ENCODE data around the gene PRKCE.

The PRKCE gene

DNA sequence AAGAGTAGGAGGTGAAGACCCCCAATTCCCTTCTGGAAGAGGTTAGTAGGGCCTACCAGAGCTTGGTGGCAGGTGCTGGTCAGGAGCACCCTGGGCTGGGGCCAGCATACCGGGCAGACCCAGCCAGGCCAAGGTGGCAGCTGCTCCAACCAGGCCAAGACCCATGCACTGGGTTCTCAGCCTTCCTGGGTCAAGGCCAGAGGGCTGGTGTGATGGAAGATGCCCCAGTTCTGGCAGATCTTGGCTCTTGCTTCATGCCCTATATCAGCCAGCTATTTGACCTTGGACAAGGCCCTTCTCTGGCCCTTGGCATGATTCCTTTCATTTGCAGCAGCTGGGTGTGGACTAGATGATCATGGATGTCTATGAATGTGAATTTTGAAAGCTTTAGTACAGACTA lies 57.7 kb downstream of the PRKCE start:
- Mint-ChIP-seq H3K4me1 (peaks cover 25% of the 10 kb centered on the region), H3K27me3 (ENCODE audit: low read depth) (no peaks in the 10 kb centered on the region), H3K9me3 (no peaks in the 10 kb centered on the region), H3K4me3 (no peak overlapping the region), H3K27ac (no peak overlapping the region), H3K36me3 (ENCODE audit: low read depth) (no peaks in the 10 kb centered on the region)
- TF ChIP-seq, protein P1, sequence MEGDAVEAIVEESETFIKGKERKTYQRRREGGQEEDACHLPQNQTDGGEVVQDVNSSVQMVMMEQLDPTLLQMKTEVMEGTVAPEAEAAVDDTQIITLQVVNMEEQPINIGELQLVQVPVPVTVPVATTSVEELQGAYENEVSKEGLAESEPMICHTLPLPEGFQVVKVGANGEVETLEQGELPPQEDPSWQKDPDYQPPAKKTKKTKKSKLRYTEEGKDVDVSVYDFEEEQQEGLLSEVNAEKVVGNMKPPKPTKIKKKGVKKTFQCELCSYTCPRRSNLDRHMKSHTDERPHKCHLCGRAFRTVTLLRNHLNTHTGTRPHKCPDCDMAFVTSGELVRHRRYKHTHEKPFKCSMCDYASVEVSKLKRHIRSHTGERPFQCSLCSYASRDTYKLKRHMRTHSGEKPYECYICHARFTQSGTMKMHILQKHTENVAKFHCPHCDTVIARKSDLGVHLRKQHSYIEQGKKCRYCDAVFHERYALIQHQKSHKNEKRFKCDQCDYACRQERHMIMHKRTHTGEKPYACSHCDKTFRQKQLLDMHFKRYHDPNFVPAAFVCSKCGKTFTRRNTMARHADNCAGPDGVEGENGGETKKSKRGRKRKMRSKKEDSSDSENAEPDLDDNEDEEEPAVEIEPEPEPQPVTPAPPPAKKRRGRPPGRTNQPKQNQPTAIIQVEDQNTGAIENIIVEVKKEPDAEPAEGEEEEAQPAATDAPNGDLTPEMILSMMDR (IDR thresholded peaks at IDR 0.05; ENCODE audit: unreplicated experiment in 3 of 3): no peak

GRCh38 chr2:45710468-45710867 lies 59.0 kb downstream of the PRKCE start:
- Mint-ChIP-seq H3K27ac (no peak overlapping the region), H3K27me3 (ENCODE audit: low read depth) (no peaks in the 10 kb centered on the region), H3K4me1 (peaks cover 26% of the 10 kb centered on the region), H3K36me3 (ENCODE audit: low read depth) (no peaks in the 10 kb centered on the region), H3K4me3 (no peak overlapping the region), H3K9me3 (no peaks in the 10 kb centered on the region)
- TF ChIP-seq, protein P1 (IDR thresholded peaks at IDR 0.05; ENCODE audit: unreplicated experiment in 3 of 3): no peak

DNA sequence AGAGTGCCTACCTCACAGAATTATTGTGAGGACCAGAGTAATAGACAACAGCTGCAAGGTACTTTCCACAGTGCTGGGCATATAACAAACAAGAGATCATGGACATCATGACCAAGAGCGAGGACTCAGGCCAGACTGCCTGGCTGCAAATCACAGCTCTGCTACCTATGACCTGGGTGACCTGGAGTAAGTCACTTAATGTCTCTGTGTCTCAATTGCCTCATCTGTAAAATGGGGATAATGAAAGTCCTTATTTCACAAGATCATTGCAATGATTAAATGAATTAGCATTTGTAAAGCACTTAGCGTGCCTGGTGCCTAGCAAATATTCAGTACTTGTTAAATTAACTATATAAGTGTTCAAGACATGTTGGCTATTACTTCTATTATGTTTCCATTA lies 59.7 kb downstream of the PRKCE start:
- Mint-ChIP-seq H3K4me1 (peaks cover 20% of the 10 kb centered on the region), H3K4me3 (no peak overlapping the region), H3K27ac (no peak overlapping the region), H3K27me3 (ENCODE audit: low read depth) (no peaks in the 10 kb centered on the region), H3K9me3 (no peaks in the 10 kb centered on the region), H3K36me3 (ENCODE audit: low read depth) (no peaks in the 10 kb centered on the region)
- TF ChIP-seq, protein P1 (IDR thresholded peaks at IDR 0.05; ENCODE audit: unreplicated experiment in 3 of 3): no peak

- Mint-ChIP-seq H3K36me3 (ENCODE audit: low read depth) (no peaks in the 10 kb centered on the region), H3K4me3 (no peak overlapping the region), H3K27me3 (ENCODE audit: low read depth) (no peaks in the 10 kb centered on the region), H3K27ac (no peak overlapping the region), H3K4me1 (peaks cover 8% of the 10 kb centered on the region), H3K9me3 (no peaks in the 10 kb centered on the region)
- TF ChIP-seq, protein P1 (IDR thresholded peaks at IDR 0.05; ENCODE audit: unreplicated experiment in 3 of 3): no peak
Measured at GRCh38 chr2:45712570-45712969, 61.1 kb downstream of the PRKCE start.

DNA sequence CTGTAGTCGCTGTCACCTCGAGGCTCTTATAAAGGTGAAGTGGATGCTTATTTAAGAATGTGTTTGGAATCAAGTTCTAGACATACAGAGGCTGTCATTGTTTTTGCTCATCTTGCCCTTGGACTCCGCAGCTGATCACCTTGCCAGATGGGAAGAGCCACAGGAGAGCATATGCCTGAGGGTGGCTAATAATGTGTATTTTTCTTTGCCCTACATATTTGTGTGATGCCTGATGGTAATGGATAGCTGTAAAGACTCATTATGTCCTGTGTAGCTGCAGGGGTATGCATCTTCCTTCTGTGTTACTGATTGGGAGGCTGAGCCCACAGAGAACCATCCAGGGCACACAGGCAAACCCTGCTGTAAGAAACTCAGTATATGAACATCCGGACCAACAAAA lies 61.7 kb downstream of the PRKCE start:
- Mint-ChIP-seq H3K27ac (no peak overlapping the region), H3K4me3 (no peak overlapping the region), H3K27me3 (ENCODE audit: low read depth) (no peaks in the 10 kb centered on the region), H3K4me1 (peaks cover 8% of the 10 kb centered on the region), H3K36me3 (ENCODE audit: low read depth) (no peaks in the 10 kb centered on the region), H3K9me3 (no peaks in the 10 kb centered on the region)
- TF ChIP-seq, protein P1 (IDR thresholded peaks at IDR 0.05; ENCODE audit: unreplicated experiment in 3 of 3): no peak

- H3K27me3 Mint-ChIP-seq (ENCODE audit: low read depth): no peaks in the 10 kb centered on the region
- H3K27ac Mint-ChIP-seq: no peak overlapping the region
- no peaks in the 10 kb centered on the region for H3K9me3 Mint-ChIP-seq
- H3K4me1 Mint-ChIP-seq: peaks cover 8% of the 10 kb centered on the region
- TF ChIP-seq, protein P1 (IDR thresholded peaks at IDR 0.05; ENCODE audit: unreplicated experiment in 3 of 3): no peak
- no peaks in the 10 kb centered on the region for H3K36me3 Mint-ChIP-seq (ENCODE audit: low read depth)
- no peak overlapping the region for H3K4me3 Mint-ChIP-seq
Measured at GRCh38 chr2:45713591-45713990, 62.1 kb downstream of the PRKCE start.

All from nephron (organoid).